DOHH2 (cell line): ENCODE measurements around the gene CYP26B1.

ENCODE experiments used
- H3F3A ChIP-seq: fragments of 200-600 bp; sonication (generic), shearing (Covaris generic); 2 replicates; pipeline ENCODE4 v1.6.0; 2016; ENCODE audit warnings: antibody characterized with exemption, mild to moderate bottlenecking; ENCODE audit not compliant: control insufficient read depth, insufficient read depth
- H3K27ac ChIP-seq: fragments of 200-600 bp; sonication (generic); 2 replicates; pipeline ENCODE4 v1.5.1; 2014; ENCODE audit warnings: low read depth, mild to moderate bottlenecking, low read length, moderate library complexity
- H3K27me3 ChIP-seq: fragments of 200-600 bp; sonication (generic); 2 replicates; pipeline ENCODE4 v1.6.1; 2014; ENCODE audit warnings: mild to moderate bottlenecking, low read length, mixed read lengths; ENCODE audit not compliant: control insufficient read depth
- H3K36me3 ChIP-seq: fragments of 200-600 bp; sonication (generic); 2 replicates; pipeline ENCODE4 v1.6.1; 2014; ENCODE audit warnings: mild to moderate bottlenecking, low read length, moderate library complexity, mixed read lengths; ENCODE audit not compliant: control insufficient read depth
- H3K4me1 ChIP-seq: fragments of 200-600 bp; sonication (generic); 2 replicates; pipeline ENCODE4 v1.6.1; 2014; ENCODE audit warnings: mild to moderate bottlenecking, low read length, mixed read lengths; ENCODE audit not compliant: control insufficient read depth
- H3K4me2 ChIP-seq: fragments of 200-600 bp; sonication (generic); 2 replicates; pipeline ENCODE4 v1.6.0; 2014; ENCODE audit warnings: mild to moderate bottlenecking, low read length, moderate library complexity
- H3K4me3 ChIP-seq: fragments of 200-600 bp; sonication (generic); 2 replicates; pipeline ENCODE4 v1.5.1; 2014; ENCODE audit warnings: mild to moderate bottlenecking, low read length, mixed read lengths
- H3K79me2 ChIP-seq: fragments of 200-600 bp; sonication (generic); 2 replicates; pipeline ENCODE4 v1.6.1; 2014; ENCODE audit warnings: mild to moderate bottlenecking, low read length, mixed read lengths; ENCODE audit not compliant: control insufficient read depth
- H3K9me2 ChIP-seq: fragments of 200-600 bp; sonication (generic); replicated peaks from 2 replicates; pipeline ENCODE4 v1.6.1; 2014; ENCODE audit warnings: mild to moderate bottlenecking, low read length, mixed read lengths; ENCODE audit not compliant: control insufficient read depth
- H3K9me3 ChIP-seq: fragments of 200-600 bp; sonication (generic); 2 replicates; pipeline ENCODE4 v1.6.1; 2014; ENCODE audit warnings: antibody characterized with exemption, low read length, mixed read lengths; ENCODE audit not compliant: control insufficient read depth, insufficient read depth
- H4K20me1 ChIP-seq: fragments of 200-600 bp; sonication (generic); 2 replicates; pipeline ENCODE4 v1.6.0; 2014; ENCODE audit warnings: low read depth, mild to moderate bottlenecking, antibody characterized with exemption, low read length, moderate library complexity; ENCODE audit not compliant: control insufficient read depth, insufficient read depth
- CTCF ChIP-seq: fragments of 200-600 bp; sonication (generic); IDR thresholded peaks from one replicate; pipeline ENCODE4 v1.5.1; 2014; ENCODE audit warnings: antibody characterized with exemption, mild to moderate bottlenecking, low read depth, low read length; ENCODE audit not compliant: poor library complexity, severe bottlenecking
- EZH2phosphoT487 ChIP-seq: fragments of 200-600 bp; sonication (generic); IDR thresholded peaks from 2 replicates; pipeline ENCODE4 v1.6.1; 2017; ENCODE audit warnings: borderline replicate concordance, mild to moderate bottlenecking, antibody characterized with exemption, low read length, moderate library complexity, mixed read lengths

The CYP26B1 gene

GRCh38 chr2:72180351-72180750 is 32.7 kb upstream of the CYP26B1 start:
- H3K4me2 ChIP-seq: no peak overlapping the region
- H3K79me2 ChIP-seq: no peaks in the 10 kb centered on the region
- H3K4me3 ChIP-seq: no peak overlapping the region
- H3K27ac ChIP-seq: no peak overlapping the region
- H3K9me3 ChIP-seq: no peaks in the 10 kb centered on the region
- H3K36me3 ChIP-seq: no peaks in the 10 kb centered on the region
- no peaks in the 10 kb centered on the region for H3F3A ChIP-seq
- H3K4me1 ChIP-seq: no peaks in the 10 kb centered on the region
- no peaks in the 10 kb centered on the region for H4K20me1 ChIP-seq
- no peaks in the 10 kb centered on the region for H3K9me2 ChIP-seq
- TF ChIP-seq CTCF (no peak), EZH2phosphoT487 (no peak)
- no peaks in the 10 kb centered on the region for H3K27me3 ChIP-seq

- no peak overlapping the region for H3K4me2 ChIP-seq
- no peaks in the 10 kb centered on the region for H3K9me2 ChIP-seq
- no peaks in the 10 kb centered on the region for H3K79me2 ChIP-seq
- H3K27ac ChIP-seq: no peak overlapping the region
- no peaks in the 10 kb centered on the region for H3K36me3 ChIP-seq
- H3K4me1 ChIP-seq: no peaks in the 10 kb centered on the region
- no peak overlapping the region for H3K4me3 ChIP-seq
- no peaks in the 10 kb centered on the region for H3K27me3 ChIP-seq
- TF ChIP-seq CTCF: no peak
- TF ChIP-seq EZH2phosphoT487: no peak
- no peaks in the 10 kb centered on the region for H4K20me1 ChIP-seq
- no peaks in the 10 kb centered on the region for H3K9me3 ChIP-seq
- no peaks in the 10 kb centered on the region for H3F3A ChIP-seq
Observed at GRCh38 chr2:72178551-72178950, 30.9 kb upstream of the CYP26B1 start.

- Histone ChIP-seq H3K36me3 (no peaks in the 10 kb centered on the region), H3F3A (no peaks in the 10 kb centered on the region), H3K27ac (no peak overlapping the region), H4K20me1 (no peaks in the 10 kb centered on the region), H3K9me2 (no peaks in the 10 kb centered on the region), H3K9me3 (no peaks in the 10 kb centered on the region), H3K4me3 (no peak overlapping the region), H3K27me3 (no peaks in the 10 kb centered on the region), H3K4me1 (no peaks in the 10 kb centered on the region), H3K79me2 (no peaks in the 10 kb centered on the region), H3K4me2 (no peak overlapping the region)
- TF ChIP-seq EZH2phosphoT487 (no peak), CTCF (no peak)
Observed at GRCh38 chr2:72176281-72176680, 28.6 kb upstream of the CYP26B1 start.

- Histone ChIP-seq H3K9me3 (no peaks in the 10 kb centered on the region), H3K36me3 (no peaks in the 10 kb centered on the region), H3K4me1 (no peaks in the 10 kb centered on the region), H3K9me2 (no peaks in the 10 kb centered on the region), H4K20me1 (no peaks in the 10 kb centered on the region), H3K79me2 (no peaks in the 10 kb centered on the region), H3K27me3 (no peaks in the 10 kb centered on the region), H3K27ac (no peak overlapping the region), H3F3A (no peaks in the 10 kb centered on the region), H3K4me3 (no peak overlapping the region), H3K4me2 (no peak overlapping the region)
- TF ChIP-seq EZH2phosphoT487: no peak
- TF ChIP-seq CTCF: no peak
Observed at GRCh38 chr2:72175636-72176035, 28.0 kb upstream of the CYP26B1 start.
